GM18517 (cell line): ENCODE results near the gene NRBF2.

ENCODE experiments used
- ATAC-seq: cut with Tn5 transposase; IDR thresholded peaks from one replicate; pipeline ENCODE4 v1.9.1; 2021; ENCODE audit warnings: mild to moderate bottlenecking, moderate library complexity; ENCODE audit not compliant: unreplicated experiment

The NRBF2 gene

DNA sequence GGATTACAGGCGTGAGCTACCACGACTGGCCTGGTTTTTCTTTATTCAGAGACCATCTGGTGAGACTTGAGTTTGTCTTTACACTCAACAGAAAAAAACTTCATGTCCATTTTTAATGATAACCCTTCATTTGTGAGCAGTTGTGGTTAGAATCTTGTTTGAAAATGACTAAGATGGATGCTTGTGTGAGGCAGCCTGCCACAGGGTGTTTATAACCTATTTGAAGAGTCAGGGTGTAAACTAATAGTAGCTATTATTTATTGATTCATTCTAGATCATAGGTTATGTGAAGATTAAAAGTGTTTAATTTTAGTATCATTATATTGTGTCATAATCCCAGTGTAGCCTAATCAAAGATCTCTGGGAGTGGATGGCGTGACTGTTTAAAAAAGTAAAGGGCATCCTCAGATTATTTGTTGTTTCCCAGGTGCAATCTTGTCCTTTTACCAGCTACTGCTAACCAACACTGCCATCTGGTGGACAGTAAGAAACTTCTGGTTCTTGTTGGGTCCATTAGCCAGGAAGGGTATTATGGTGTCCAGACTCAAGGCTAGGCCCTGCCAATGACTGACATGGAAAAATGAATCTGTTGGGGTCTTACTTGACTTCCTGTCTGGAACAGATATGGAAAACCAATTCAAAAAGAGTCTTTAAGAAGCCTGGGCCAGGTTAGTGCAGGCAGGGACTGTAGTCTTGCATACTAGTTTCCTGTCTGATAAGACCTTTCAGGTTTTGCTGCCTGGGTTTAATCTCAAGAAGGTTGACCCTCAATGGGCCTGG, 24.9 kb downstream of the NRBF2 start:
- ATAC-seq: peak; percentile 69

DNA sequence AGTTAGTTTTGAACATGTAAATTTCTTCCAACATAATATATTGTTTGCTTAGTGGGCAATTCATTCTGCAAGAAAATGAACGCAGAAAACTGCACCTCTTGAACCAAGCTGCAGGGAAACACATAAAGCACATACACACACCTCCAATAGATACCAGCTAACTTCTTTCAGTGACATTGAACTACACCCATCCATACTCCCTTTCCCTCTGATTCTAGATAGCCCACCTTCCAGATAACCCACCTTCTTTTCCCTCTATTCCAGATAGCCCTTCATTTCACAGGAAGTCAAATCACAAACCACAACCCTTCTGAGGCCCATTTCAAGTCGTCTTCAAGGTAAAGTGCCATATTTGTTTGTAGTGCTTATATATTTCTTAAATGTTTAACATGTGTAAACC, 28.5 kb downstream of the NRBF2 start:
- no peak for ATAC-seq

DNA sequence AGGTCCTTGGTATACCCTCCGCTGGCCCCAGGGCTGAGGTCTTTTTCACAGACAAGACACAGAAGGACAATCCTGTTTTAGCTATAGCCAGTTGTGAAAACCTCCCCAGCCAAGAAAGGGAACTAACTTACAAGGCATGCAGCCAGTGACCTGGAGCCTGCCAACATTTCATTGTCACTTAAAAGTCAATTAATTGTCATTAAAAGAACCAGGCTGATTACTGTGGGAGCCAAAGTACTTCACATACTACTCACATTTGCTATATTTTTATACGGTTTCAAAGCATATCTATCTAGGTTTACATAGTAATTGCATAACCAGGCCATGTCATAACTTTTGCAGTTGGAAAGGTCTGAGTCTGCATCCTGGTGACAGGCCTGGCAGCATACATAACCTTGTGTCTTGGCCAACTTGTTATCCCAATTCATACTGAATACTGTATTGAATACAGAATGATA, 31.1 kb downstream of the NRBF2 start:
- no peak for ATAC-seq

DNA sequence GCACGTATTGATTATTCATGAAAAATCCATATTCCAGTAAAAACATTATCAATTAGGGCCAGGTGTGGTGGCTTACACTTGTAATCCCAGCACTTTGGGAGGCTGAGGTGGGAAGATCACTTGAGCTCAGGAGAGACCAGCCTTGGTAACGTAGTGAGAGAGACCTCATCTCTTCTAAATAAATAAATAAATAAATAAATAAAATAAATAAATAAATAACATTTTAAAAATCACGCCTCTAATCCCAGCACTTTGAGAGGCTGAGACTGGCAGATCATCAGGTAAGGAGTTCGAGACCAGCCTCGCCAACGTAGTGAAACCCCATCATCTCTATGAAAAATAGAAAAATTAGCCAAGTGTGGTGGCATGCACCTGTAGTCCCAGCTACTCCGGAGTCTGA, 32.1 kb downstream of the NRBF2 start:
- no peak for ATAC-seq

DNA sequence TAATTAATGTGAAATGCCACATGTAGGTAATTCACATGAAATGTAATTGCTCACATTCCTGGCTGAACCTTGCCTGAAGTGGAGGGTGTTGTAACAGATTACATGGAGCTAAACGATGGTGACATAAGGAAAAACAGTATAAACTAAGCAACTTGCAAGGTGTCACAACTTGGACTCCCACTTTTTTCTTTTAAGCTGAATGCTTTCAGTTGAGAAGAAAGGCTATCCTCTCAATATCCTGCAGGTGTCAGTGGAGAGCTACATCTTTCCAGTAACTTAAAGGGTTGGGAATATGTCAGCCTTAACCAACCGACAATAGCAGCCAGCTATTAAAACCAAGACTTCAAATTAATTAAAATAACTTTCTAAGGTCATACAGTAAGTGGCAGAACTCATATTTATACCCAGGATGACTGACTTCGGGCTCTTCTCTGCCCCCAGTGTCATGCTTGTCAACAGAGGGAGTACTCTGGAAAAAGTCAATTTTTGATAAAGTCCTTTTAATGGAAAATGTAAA, 33.7 kb downstream of the NRBF2 start:
- ATAC-seq: peak; percentile 70

DNA sequence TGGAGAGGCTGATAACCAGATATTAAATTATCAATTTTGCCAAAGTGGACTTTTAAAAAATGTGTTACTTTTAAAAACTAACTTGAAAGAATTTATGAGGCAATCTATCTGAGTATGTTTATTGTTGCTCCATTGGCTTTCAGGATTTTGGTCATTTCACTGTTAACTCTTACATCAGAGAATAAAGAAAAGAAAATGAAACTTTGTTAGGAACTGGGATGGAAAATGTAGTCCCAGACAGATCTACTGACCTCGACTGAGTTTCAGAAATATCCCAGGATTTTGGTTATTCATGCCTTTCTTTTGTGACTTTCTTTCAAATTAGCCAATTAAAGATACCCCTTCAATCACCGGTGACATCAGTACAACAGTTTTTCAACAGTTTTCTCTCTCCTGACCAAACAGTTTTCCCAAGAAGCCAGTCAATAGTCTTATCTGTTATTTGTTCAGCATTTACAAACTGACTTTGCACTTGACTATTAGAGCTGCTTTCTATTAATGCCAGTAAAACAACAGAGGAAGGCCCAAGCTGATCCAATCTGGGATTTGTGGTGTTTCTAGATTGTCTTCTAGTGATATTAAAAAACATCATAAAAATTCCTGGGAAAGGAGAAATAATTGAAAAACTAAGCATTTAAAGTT, 35.8 kb downstream of the NRBF2 start:
- no peak for ATAC-seq

DNA sequence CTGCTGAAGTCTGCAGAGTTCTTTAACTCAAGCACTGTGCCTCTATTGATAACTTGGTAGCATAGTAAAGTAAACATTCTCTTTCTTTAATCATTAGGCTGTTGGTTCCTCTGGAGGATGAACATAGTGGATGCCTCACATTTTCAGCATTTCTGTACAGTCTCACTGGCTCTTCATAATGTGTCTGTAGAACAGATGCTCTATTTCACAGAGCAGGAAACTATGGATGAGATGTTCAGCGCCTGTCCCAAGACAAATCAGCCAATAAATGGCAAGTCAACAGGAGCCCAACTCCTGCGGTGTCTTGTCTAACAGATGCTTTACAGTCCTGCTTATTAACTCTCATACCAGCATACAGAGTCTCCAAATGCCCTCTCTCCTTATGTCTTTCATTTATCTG, 36.5 kb downstream of the NRBF2 start:
- ATAC-seq: no peak

DNA sequence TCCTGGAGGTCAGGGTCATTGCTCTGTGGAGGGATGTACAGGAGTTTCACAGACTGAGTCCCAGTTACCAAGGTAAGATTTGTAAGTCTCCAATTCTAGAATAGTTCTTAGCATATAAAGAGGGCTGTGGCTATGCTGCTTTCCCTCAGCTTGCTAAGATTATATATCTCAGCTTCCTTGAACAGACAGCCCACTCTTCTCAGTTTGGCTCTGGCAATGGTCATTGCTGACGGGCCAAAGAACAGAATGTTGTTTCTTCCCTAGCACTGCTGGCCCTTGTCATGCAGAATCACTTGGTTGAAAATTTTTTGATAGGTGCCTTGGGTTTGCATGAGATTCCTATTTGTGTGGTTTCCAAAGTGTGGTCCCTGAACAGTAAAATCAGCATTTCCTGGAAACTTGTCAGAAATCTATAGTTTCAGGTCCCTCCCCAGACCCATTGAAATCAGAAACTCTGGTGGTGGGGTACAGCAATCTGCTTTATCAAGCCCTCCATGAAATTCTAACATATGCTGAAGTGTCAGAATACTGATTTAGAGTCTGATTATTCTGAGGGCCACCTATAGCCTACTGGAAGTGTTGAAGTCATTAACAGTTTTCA, 38.2 kb downstream of the NRBF2 start:
- no peak for ATAC-seq

DNA sequence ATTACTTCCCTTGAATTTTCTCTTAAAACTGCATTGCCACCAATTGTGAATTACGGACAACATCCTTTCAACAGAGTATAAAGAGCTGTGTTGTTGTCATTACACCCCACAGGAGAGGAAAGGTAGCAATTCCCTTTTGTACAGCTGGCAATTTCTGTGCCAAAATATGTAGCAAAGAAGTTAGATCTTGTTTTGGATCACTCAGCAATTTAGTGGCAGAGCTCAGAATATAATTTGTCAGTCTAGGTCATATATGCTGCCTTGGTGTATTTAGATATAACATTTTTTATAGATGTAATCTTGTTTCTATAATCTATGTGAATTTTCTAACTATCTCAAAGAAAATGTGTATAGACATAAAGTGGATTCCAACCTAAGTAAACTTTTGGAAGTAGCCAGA, 38.8 kb downstream of the NRBF2 start:
- ATAC-seq: no peak

DNA sequence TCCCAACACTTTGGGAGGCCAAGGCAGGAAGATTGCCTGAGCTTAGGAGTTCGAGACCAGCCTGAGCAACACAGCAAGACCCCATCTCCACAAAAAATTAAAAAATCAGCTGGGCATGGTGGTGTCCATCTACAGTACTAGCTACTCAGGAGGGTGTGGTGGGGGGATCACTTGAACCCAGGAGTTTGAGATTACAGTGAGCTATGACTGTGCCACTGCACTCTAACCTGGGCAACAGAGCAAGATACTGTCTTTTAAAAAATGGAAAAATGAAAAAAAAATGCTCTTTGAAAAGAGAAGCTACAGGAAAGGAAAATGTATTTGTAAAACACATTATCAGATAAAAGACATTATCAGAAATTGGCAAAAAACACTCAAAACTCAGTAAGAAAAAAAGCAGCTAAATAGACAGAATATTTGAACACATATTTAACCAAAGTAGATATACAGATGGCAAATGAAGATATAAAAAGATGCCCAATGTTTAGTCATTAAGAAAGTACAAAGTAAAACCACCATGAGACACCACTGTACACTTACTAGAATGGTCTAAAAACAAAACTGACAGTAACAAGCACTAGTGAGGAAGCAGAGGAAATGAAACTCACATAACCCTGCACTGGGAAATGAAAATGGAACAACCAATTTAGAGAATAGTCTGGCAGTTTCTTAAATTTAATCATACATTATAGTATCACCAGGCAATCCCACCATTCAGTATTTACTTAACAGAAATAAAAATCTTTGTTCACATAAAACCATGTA, 40.5 kb downstream of the NRBF2 start:
- peak; percentile 99 for ATAC-seq

DNA sequence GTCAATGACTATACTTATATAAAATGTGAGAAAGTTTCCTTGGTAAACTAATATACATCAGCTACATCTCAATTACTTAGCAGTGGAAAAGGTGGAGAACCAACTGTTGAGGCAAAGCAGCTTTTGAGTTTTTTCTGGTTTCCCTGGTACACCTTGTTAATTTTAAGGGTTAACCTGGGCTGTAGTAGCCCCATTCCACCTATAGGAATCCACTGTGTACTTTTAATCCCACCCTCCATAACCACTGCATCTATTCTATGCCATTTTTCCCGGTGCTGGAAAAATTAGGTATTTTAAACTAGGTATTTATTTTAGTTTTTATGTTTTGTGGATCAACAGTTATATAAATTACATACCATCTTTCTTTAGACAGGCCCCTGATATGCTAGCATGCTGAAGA, 42.4 kb downstream of the NRBF2 start:
- no peak for ATAC-seq

DNA sequence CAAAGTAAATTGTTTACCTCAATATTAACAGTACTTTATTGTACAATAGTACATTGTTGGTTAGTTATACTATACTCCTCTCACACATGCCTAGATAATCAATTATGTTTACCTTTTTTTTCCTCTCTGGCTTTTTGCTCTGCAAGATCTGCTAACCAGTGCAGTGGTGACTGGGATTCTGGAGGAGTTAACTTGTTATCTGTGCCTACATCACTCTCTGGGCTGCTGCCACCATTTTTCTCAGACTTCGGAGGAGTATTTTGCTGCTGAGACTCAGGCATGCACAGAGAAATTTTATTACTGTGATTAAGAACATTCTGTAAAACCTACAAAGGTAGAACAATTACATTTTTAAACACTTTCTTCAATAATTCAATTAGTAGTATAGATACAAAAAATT, 59.7 kb downstream of the NRBF2 start:
- ATAC-seq: no peak

DNA sequence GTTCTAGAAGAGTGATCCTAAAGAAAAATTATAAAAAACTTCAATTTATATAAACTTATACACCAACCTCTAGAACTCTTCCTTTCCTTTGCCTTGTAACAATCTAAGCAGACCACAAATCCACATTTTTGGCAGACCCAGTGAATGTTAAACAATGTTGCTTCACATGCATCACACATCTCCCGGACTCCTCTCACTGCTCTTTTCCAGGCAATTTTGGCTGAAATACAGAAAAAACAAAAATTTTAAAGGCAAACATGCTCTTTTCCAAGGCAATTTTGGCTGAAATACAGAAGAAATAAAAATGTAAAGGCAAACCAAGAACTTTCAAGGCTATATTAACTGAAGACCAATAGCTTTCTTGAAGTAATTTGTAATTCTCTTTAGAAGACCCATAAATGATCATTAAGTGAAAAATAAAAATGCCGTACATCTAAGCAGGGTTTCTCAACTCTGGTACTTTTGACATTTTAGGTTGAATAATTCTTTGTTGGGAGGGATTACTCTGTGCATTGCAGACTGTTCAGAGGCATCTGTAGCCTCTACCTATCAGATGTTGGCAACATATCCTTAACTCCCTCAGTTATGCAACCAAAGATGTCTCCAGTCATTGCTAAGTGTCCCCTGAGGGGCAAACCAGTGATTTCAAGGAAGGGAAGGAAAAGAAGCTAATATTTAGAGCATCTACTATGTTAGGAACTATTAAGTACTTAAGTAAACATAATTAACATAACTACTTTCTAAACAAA, 64.4 kb downstream of the NRBF2 start:
- ATAC-seq: no peak

DNA sequence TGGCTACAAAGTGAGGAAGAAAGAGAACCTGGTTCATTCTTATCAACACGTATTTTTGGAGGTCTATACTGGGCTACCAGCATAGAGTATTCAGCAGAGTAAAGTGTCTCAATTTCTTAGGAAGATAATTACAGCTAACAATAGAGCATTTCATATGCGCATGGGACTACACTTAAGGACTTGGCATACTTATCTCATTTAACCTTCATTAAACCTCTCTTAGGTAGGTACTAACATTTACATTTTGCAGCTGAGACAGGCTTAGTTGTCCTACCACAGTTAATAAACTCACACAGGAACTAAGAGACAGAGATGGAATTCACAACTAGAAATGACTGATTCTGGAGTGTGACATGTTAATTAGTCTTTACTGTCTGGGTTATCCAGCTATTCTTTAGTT, 66.6 kb downstream of the NRBF2 start:
- no peak for ATAC-seq

DNA sequence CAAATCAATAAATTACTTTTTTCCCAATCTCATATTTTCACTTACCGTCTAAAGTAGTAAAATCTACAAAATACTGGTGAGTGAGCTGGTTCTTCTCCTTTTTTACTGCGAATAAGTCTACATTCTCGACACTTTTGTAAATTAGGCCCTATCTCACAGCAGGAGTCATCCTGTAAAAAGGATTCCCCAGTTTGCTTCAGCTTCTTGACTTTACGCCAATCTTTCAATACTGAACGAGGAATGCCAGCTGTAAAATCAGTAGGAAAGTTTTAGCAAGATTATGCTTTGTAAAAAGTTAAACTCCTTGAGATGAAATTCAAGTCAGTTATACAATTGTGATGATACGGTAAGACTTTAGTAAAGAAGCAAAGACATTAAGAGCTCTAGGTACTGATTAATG, 67.3 kb downstream of the NRBF2 start:
- ATAC-seq: no peak

DNA sequence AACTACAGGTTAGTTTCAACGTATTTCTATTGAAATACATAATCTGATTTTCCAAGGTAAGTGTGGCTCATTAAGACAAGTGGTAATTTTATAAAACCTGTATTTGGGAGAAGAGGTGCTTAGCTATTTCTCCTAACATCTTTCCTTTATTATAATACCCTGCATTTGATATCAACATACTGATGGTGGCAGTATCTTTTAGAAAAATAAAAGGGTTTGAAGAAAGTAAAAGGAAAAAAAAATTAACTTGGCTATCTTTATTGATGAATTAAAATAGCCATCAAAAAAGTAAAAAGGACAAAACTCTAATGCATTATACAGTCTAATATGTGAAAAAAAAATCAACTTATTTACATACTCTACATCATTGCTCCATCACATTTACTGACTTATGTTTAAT, 68.0 kb downstream of the NRBF2 start:
- no peak for ATAC-seq
